GM12864 (cell line): ENCODE data around the gene CACNA1C.

Source experiments
- DNase-seq: peaks from one replicate; pipeline ENCODE4 v3.0.0-alpha.2; 2011; ENCODE audit warnings: low read depth
- H3K4me3 ChIP-seq: 2 replicates; pipeline ENCODE4 v1.5.1; 2011; ENCODE audit warnings: mild to moderate bottlenecking, low read depth, low read length, control low read depth
- CTCF ChIP-seq: IDR thresholded peaks from 2 replicates; pipeline ENCODE4 v1.5.1; 2011; ENCODE audit warnings: low read depth, mild to moderate bottlenecking, moderate library complexity, low read length, control low read depth, inconsistent platforms; ENCODE audit errors: missing control alignments

The CACNA1C gene

GRCh38 chr12:2408262-2408661, 355.5 kb downstream of the CACNA1C start:
- no peak overlapping the region for H3K4me3 ChIP-seq
- TF ChIP-seq CTCF: no peak
- no peak for DNase-seq

DNA sequence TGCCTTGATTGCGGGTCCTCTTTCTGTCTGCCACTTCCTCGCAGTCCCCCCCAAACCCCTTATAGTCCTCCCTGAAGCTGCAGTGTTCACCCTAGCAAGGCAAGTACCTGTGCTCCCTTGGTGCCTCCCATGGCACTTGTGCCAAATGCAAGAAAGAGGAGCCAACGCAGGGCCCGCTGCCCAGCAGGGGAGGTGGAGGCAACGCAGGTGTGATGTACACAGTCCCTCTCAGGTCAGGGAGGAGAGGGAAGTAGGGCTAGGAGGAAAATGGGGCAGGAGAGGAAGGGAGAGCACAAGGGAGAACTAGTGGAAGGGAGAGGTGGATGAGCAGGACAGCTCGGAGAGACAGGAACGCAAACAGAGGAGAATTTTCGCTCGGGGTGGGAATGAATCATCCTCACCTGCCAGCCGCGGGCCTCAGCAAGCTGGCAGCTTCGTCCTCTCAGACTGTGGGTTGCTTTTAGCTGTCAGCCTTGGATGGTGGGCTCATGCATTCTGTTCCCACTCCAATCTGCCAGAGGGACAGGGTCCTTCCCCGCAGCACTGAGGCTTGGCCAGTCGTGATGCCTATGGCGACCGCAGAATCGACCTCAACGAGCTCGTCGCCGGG, 357.0 kb downstream of the CACNA1C start:
- no peak overlapping the region for H3K4me3 ChIP-seq
- no peak for DNase-seq
- no peak for TF ChIP-seq CTCF

- H3K4me3 ChIP-seq: no peak overlapping the region
- TF ChIP-seq CTCF: no peak
- DNase-seq: no peak
These were observed 357.7 kb downstream of the CACNA1C start for GRCh38 chr12:2410496-2410895.

DNA sequence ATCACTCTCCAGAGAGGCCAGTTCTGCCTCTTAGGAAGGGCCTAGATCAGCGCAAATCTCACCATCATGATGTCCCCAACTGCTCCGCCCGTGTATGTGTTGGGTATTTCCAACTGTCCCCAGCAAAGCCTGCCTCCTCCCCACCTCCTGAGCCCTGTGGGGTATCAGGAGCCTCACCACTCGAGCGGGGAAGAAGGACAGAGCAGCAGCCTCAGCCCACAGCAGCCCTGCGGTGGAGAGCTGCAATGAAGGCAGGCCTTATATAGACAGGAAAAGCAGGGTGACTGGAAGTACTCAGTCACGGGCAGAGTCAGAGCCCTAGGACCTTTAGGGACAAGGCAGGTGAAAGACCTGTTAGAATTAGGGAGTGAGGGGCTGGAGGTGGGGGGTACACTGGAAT, 358.2 kb downstream of the CACNA1C start:
- no peak overlapping the region for H3K4me3 ChIP-seq
- DNase-seq: no peak
- TF ChIP-seq CTCF: no peak

GRCh38 chr12:2411616-2412304, 359.0 kb downstream of the CACNA1C start:
- no peak for TF ChIP-seq CTCF
- H3K4me3 ChIP-seq: no peak overlapping the region
- no peak for DNase-seq

- DNase-seq: no peak
- no peak for TF ChIP-seq CTCF
- H3K4me3 ChIP-seq: no peak overlapping the region
These were observed 359.5 kb downstream of the CACNA1C start for GRCh38 chr12:2412305-2412643.

GRCh38 chr12:2413301-2413700, 360.5 kb downstream of the CACNA1C start:
- DNase-seq: no peak
- no peak overlapping the region for H3K4me3 ChIP-seq
- TF ChIP-seq CTCF: no peak
